GM19438 (cell line): ENCODE data around the gene HS3ST2.

Source experiments
- ATAC-seq: cut with Tn5 transposase; IDR thresholded peaks from one replicate; pipeline ENCODE4 v1.9.1; 2021; ENCODE audit warnings: low read depth; ENCODE audit not compliant: unreplicated experiment

HS3ST2 gene

GRCh38 chr16:22813948-22814710 lies at the start of gene HS3ST2:
Gene HS3ST2 (plus strand): TSS chr16:22814162. CDS start chr16:22814611, 449 bp downstream.
- ATAC-seq: no peak

DNA sequence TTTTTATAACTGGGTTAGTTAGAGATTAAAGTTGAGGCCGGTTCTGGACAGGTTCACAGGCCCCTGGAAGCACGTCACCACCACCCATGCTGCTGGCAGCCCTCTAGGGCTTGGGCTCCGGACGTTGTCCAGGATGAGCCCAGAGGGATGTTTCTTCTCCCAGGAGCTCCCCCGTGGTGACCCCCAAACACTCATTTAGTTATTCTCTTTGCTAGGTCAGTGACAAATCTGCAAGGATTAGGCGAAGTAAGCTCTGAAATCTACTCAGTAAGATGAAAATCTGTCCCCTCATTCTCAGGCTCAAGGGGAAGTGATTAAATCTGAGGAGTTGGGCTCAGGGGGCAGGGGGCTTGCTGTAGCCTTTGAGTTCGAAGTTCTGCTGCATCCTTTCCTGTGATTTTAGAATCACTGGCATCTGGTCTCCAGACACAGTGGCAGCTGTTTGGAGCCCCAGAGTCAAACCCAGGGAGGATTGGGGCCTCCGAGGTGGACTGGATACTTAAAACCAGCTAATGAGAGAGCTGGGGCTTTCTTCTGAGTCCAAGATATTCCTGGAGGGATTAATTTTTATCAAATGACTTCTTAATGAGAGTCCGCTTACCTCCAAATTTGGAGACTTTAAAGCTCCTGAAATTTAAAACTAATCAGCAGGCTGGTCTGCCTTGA lies 49.2 kb upstream of the HS3ST2 start:
- ATAC-seq: no peak

- ATAC-seq: no peak
Measured at GRCh38 chr16:22765479-22765878, 48.5 kb upstream of the HS3ST2 start.

DNA sequence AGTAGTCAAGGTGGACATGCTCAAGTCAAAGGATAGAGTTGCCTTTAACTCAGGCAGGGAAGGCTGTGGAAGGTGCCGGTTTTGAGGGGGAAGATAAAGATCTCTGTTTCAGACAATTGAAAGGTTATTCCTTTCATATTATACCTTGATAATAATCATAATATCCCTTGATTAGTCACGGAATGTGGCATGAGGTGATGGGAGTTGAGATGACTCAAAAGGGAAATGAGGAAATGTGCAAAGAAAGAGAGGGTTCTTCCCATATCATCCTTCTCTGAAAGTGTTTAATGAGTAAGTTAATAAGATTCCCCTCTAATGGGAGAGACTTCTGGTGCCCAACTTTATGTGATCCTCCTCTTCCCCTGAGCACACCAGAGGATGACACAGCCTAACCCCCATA lies 43.1 kb upstream of the HS3ST2 start:
- no peak for ATAC-seq

DNA sequence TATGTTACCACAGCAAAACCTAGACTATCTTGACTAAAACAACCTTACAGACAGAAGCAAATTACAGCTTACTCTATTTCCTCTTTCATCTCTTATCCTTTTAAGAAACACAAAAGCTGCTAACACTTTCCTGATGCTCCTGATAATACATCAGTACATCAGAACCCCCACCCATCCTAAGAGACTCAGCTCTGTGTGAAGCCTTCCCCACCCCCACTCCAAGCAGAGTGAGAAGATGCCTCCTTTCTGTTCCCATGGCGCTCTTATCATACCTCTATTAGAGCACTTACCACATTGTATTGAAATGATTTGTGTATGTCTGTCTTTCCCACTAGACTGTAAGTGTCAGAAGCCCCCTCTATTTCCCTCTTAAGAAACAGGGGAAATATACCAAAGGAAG lies 42.4 kb upstream of the HS3ST2 start:
- ATAC-seq: no peak

- no peak for ATAC-seq
Measured at GRCh38 chr16:22775220-22775922, 38.6 kb upstream of the HS3ST2 start.

GRCh38 chr16:22781480-22781879 lies 32.5 kb upstream of the HS3ST2 start:
- no peak for ATAC-seq

DNA sequence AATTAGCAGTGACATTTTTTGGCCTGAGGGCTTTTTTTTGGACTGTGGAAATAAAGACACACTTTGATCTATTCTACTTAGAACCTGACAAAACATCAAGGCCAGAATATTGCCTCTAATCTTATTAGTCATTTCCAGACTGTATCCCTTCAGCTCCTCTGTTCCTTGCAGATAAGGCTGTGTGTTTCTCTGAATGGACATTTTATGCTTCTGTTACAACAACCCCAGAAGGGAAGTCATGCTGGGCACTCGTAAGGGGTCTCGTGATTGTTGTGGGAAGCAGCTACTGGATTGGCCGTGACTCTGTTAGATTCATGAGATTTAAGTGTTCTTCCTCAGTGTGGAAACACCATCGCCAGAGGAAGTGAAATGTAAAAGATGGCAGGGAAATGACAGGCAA lies 31.6 kb upstream of the HS3ST2 start:
- ATAC-seq: no peak

GRCh38 chr16:22784690-22785214 lies 29.2 kb upstream of the HS3ST2 start:
- no peak for ATAC-seq

- ATAC-seq: no peak
Measured at GRCh38 chr16:22785552-22785951, 28.4 kb upstream of the HS3ST2 start.

DNA sequence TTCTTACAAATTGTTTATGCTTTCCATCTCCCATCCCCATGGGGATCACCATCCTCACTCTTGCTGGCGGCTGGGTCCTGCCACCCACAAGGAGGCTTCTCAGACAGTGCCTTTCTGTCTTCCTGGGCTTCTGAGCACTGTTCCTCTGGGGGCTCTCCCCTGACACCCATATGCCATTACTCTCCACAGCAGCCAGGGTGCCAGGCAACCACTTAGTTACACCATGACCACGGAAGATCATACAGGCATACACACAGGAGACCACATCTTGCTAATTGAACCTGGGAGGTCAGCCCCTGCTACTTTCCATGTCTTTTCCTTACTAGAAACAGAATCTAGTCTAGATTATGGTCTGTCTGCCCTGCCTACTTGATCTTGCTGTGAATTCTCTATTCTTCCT lies 27.7 kb upstream of the HS3ST2 start:
- no peak for ATAC-seq

DNA sequence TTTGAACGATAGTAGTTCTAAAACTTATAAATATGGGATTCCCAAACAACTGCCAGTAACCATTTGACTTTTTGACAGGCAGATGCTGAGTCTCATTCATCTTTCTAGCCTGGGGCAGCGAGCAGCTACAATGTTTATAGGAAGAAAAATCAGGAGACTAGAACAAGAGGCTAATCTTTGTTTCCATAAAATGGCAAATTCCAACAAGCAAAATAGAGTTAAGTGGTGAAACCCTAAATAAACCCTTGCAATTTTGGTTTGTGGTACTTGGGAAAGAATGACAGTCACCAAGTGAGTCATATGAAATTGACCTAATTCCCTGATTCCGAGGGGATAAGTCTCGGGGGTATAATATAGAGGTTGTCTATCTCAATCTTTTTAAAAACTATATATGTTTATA lies 27.3 kb upstream of the HS3ST2 start:
- ATAC-seq: no peak

DNA sequence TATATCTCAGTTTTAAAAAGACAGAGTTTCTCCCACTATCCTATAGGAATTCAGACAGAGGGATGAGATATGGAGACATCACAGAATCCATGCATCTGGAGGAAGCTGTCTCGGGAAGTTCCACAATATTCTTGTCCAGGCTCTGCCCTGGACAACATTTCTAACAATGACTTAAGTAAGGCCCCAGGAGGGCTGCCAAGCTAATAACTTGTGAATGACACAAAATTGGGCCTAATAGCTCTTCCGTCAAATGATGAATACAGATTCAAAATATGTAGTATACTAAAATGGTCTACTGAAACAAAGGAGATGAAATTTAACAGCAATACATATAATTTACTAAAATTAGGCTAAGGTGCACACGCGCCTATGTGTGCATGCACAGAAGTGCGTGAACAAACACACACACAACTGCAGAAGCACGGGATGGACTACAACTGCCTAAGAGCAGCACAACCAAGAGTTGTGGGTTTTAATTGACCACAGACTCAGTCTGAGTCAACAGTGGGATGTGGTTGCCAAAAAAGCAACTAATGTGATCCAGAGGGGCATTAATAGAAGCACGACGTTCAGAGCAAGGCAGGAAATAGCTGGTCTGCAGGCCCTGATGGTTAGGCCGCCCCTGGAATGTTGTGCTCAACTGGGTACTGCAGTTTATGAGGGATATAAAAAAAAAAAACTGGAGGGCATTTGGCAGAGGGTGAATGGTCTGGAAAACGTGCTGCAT lies 26.3 kb upstream of the HS3ST2 start:
- no peak for ATAC-seq

DNA sequence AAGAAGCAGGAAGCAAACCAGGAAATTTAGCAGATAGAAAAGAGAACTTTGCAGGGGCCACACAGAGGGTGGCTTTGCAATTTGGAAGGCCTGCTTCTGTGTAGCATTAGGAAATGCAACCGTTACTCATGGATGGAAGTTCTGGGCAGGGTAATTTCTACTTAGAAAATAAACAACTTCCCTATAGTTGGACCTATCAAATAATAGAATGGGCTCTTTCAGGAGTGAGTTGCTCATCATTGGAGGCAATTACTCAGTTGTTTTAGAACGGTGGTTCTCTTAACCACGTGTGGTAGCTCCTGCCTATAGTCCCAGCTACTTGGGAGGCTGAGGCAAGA lies 25.8 kb upstream of the HS3ST2 start:
- no peak for ATAC-seq

- no peak for ATAC-seq
Measured at GRCh38 chr16:22789281-22789945, 24.5 kb upstream of the HS3ST2 start.

- ATAC-seq: no peak
Measured at GRCh38 chr16:22797551-22797950, 16.4 kb upstream of the HS3ST2 start.

DNA sequence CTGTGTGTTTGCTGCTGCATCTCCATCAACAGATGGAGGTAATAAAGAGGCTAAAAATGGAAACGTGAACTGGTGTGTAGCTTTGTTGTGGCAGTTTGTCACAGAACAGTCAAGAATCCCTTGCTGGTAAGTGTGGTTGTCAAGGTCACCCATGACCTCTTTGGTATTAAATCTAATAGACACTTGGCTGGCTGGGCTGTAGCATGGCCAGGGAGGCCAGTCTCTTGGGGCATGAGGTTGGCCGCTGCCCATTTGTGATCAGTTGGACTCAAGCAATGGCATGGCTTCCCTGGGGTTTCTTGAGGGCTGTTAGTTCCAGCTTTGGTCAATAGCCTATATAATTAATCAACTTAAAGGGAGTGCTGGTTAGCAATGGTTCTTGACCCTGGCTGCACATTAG lies 14.8 kb upstream of the HS3ST2 start:
- ATAC-seq: no peak

GRCh38 chr16:22804893-22805292 lies 9.1 kb upstream of the HS3ST2 start:
- ATAC-seq: no peak

DNA sequence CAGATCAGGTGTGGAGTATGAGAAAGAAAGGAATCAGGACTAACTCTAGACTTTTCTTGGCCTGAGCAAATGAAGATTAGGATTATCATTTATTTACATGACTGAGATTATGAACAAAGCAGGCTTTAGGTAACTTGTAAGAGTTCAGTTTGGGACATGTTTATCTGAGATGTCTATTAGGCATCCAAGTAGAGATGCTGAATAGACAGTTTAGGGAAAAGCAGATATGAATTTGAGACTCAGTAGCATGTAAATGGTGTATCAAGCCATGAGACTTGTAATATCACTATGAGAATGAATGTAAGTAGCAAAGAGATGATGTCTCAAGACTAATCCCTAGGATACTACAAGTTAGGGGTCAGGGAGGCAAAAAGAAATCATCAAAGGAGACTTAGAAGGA lies 8.6 kb upstream of the HS3ST2 start:
- ATAC-seq: no peak

- ATAC-seq: no peak
Measured at GRCh38 chr16:22806811-22807210, 7.2 kb upstream of the HS3ST2 start.
